SIG-M5 treated with dmso at 0.1 percent for 504 hours (cell line): ENCODE data around the gene MYEOV.

ENCODE experiments used
- DNase-seq: peaks from one replicate; lab custom pipeline; 2025; ENCODE audit not compliant: unreplicated experiment; lab: John Stamatoyannopoulos, UW

Gene MYEOV

GRCh38 chr11:69339041-69339733 lies 45.2 kb downstream of the MYEOV start:
- DNase-seq, result no peak

GRCh38 chr11:69339983-69340565 lies 46.1 kb downstream of the MYEOV start:
- no peak for DNase-seq

DNA sequence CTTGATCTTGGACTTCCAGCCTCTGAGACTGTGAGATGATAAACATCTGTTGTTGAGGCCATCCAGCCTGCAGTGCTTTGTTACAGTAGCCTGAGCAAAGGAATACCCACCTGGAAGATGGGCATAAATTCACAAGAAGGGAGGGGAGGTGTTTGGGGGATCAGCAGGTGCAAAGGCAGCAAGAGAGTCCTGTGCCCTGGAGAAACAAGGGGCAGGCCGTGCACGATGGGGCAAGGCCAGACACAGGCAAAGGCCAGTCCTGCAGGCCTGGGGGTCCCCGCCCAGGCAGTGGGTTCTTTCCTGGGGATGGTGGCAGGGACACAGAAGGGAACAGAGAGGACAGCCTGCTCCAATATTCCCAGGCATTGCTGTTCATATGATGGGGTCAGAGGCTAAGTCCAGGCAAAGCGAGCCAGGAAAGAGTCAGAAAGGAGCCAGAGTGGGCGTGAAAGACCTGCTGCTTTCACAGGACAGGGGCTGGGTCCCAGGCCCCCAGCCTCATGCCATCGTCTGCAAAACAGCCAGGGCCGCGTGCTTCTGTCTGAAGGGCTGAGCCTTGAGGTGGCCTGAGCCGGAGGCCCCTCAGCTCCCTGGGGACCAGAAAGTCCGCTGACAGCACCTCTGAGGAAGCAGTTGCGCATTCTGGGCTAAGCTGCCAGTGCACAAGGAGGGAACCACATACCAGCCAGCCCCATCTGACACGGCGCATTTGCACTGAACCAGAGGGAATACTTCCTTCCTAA lies 48.8 kb downstream of the MYEOV start:
- no peak for DNase-seq

DNA sequence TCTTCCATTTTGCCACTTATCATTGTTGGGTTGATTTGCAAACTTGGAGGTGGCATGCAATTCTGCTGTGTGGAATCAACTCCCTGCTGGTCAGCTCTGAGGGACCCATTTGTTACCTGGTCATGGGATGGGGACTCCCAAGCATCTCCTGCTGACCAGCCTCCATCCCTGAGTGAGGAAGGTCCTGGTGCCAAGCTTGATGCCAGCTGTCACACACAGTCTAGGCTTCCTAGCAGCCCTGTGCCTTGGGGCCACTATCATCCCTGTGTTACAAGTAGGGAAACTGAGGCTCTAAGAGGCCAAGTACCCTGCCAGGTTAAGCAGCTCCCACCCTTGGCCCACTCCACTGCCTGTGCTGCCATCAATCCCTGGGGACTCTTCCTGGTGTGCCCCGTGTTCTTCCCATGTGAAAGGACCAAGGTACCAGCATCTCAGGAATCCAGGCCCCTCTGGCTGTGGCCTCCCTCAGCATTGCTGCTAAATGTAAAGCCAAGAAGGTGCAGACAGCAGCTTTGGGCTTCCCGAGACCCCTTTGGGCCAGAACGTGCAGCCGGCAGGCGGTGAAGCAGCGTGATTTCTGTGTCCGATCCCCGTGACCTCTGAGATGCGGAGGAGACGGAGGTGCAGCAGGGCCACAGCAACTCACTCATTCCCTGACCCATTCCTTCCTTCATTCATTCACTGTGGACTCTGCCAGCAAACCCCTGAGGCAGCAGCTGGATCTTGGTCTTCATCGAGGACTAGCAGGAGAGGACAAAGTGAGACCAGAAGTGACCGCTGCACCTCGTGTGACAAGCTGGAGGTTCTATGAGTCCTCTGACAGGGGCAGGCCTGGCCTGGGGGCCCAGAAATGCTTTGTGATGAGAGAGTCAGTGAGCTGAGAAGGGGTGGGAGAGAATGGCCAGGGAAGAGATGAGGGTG lies 49.7 kb downstream of the MYEOV start:
- DNase-seq, result no peak

- no peak for DNase-seq
Observed at GRCh38 chr11:69344570-69345145, 50.7 kb downstream of the MYEOV start.
